ENCODE results near the gene KCNA1.

GRCh38 chr12:4918950-4919660, 9.4 kb downstream of the KCNA1 start:
- TF ChIP-seq CTCF (conservative IDR thresholded peaks at IDR 0.05; ENCODE audit: low read depth, low read length) (no peak), EZH2 (IDR thresholded peaks at IDR 0.05; ENCODE audit: low read length, unreplicated experiment) (no peak)

All from PC-3 (cell line).